SK-N-MC (cell line): ENCODE data around the gene INSR.

ENCODE experiments used
- DNase-seq: peaks from one replicate; pipeline ENCODE4 v3.0.0-alpha.2; 2011; ENCODE audit warnings: low read depth, low spot score
- H3K27ac ChIP-seq: fragments of 200-600 bp; sonication (generic); 2 replicates; pipeline ENCODE4 v1.5.1; 2016; ENCODE audit warnings: mixed run types
- H3K36me3 ChIP-seq: fragments of 200-600 bp; sonication (generic); 2 replicates; pipeline ENCODE4 v1.6.1; 2017; ENCODE audit warnings: antibody characterized with exemption, low read length, mixed read lengths; ENCODE audit not compliant: insufficient read depth
- H3K4me3 ChIP-seq: fragments of 200-600 bp; sonication (generic); 2 replicates; pipeline ENCODE4 v1.5.1; 2016
- H3K9ac ChIP-seq: fragments of 200-600 bp; sonication (generic); 2 replicates; pipeline ENCODE4 v1.8.0; 2017; ENCODE audit warnings: mixed run types, mixed read lengths; ENCODE audit not compliant: insufficient read length
- H3K9me3 ChIP-seq: fragments of 200-600 bp; sonication (generic); 2 replicates; pipeline ENCODE4 v1.6.1; 2017; ENCODE audit warnings: low read depth, mild to moderate bottlenecking, antibody characterized with exemption, low read length, moderate library complexity, mixed read lengths
- EZH2 ChIP-seq: fragments of 200-600 bp; sonication (generic); IDR thresholded peaks from one replicate; pipeline ENCODE4 v1.6.1; 2017; ENCODE audit warnings: antibody characterized with exemption
- FOXP2 ChIP-seq: optimal IDR thresholded peaks from 2 replicates; pipeline ENCODE3; 2011; ENCODE audit warnings: mild to moderate bottlenecking, moderate library complexity; ENCODE audit not compliant: insufficient read depth; ENCODE audit errors: extremely low read length, control extremely low read depth
- POLR2AphosphoS5 ChIP-seq: IDR thresholded peaks from 2 replicates; pipeline ENCODE4 v1.6.1; 2012; ENCODE audit warnings: mild to moderate bottlenecking, low read depth, low read length, borderline replicate concordance

The INSR gene

DNA sequence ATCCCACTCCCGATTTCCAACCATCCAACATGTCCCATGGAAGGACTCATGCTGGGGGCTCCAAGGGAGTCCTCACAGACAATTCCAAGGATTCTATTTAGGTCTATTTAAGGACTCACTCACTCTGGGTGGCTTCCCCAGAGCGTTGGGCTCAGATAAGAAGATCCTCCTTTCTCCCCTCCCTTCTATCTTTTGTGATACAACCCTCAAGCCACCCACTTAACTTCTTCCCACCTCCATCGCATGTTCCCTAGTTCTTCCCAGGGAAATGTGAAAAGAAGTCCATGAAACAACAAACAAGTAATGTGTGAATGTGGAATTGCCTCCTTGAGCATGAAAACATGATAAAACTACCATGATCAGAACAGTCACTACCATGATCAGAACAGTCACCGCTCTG lies 29.4 kb downstream of the INSR start:
- H3K9me3 ChIP-seq, result no peaks in the 10 kb centered on the region
- H3K36me3 ChIP-seq, result peaks cover 16% of the 10 kb centered on the region; the same call in 1 of the 2 replicates
- no peak overlapping the region for H3K9ac ChIP-seq
- no peak for DNase-seq
- no peak overlapping the region for H3K4me3 ChIP-seq
- H3K27ac ChIP-seq, result no peak overlapping the region
- TF ChIP-seq POLR2AphosphoS5, result no peak
- TF ChIP-seq FOXP2, result no peak
- no peak for TF ChIP-seq EZH2

GRCh38 chr19:7263521-7263920 lies 30.7 kb downstream of the INSR start:
- H3K4me3 ChIP-seq, result no peak overlapping the region
- no peak overlapping the region for H3K9ac ChIP-seq
- no peak for DNase-seq
- TF ChIP-seq FOXP2, result no peak
- no peak for TF ChIP-seq EZH2
- TF ChIP-seq POLR2AphosphoS5, result no peak
- H3K27ac ChIP-seq, result no peak overlapping the region
- H3K36me3 ChIP-seq, result peaks cover 16% of the 10 kb centered on the region; the same call in 1 of the 2 replicates
- no peaks in the 10 kb centered on the region for H3K9me3 ChIP-seq

DNA sequence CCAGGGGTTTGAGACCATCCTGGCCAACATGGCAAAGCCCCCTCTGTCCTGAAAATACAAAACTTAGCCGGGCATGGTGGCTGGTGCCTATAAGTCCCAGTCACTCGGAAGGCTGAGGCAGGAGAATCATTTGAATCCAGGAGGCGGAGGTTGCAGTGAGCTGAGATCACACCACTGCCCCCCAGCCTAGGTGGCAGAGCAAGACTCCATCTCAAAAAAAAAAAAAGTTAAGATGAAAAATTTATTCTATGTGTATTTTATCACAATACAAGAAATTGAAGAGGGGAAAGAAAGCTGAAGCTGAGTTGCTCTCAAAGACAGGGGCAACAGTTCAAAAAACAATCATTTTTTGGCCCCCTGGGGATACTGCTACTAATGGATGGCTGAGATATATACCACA lies 31.1 kb downstream of the INSR start:
- no peak overlapping the region for H3K9ac ChIP-seq
- H3K36me3 ChIP-seq, result peaks cover 16% of the 10 kb centered on the region; the same call in 1 of the 2 replicates
- DNase-seq, result no peak
- no peaks in the 10 kb centered on the region for H3K9me3 ChIP-seq
- no peak overlapping the region for H3K4me3 ChIP-seq
- H3K27ac ChIP-seq, result no peak overlapping the region
- TF ChIP-seq FOXP2, result no peak
- TF ChIP-seq EZH2, result no peak
- no peak for TF ChIP-seq POLR2AphosphoS5

DNA sequence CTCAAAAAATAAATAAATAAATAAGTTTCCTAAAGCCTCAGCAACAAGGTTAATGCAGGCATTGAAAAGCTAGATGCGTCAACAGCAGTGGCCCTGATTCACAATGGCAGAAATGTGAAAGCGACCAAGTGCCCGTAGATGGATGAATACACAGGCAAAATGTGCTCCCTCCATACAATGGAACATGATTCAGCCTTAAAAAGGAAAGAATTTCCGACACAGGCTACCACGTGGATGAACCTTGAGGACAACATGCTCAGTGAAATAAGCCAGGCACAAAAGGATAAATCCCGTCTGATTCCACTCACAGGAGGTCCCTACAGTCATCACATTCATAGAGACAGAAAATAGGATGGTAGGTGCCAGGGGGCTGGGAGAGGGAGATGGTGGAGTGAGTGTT lies 31.7 kb downstream of the INSR start:
- Histone ChIP-seq H3K9ac (no peak overlapping the region), H3K4me3 (no peak overlapping the region), H3K9me3 (no peaks in the 10 kb centered on the region), H3K36me3 (peaks cover 14% of the 10 kb centered on the region; the same call in 1 of the 2 replicates), H3K27ac (no peak overlapping the region)
- no peak for DNase-seq
- TF ChIP-seq EZH2 (no peak), POLR2AphosphoS5 (no peak), FOXP2 (no peak)

DNA sequence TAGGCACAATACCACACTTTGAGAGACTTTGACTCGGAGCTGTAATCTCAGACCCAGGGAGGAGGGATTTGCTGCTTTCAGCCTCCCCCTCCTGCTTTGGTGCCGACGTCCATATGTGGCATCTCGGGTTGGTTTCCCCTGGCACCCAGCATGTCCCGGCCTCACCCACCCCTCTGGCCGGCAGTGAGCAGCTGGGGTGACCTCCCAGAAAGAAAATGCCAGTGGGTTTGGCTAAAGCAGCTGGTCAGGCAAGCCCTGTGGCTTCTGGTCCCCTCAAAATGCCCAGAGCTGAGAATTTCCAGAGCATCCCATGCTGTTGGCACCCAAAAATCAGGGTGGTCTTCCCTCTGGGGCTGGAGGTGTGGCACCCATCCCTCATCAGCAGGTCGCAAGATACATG lies 34.1 kb downstream of the INSR start:
- no peak overlapping the region for H3K27ac ChIP-seq
- no peak for DNase-seq
- no peak overlapping the region for H3K4me3 ChIP-seq
- H3K36me3 ChIP-seq, result peaks cover 4% of the 10 kb centered on the region; the same call in 1 of the 2 replicates
- no peak overlapping the region for H3K9ac ChIP-seq
- TF ChIP-seq EZH2 (no peak), FOXP2 (no peak), POLR2AphosphoS5 (no peak)
- no peaks in the 10 kb centered on the region for H3K9me3 ChIP-seq

DNA sequence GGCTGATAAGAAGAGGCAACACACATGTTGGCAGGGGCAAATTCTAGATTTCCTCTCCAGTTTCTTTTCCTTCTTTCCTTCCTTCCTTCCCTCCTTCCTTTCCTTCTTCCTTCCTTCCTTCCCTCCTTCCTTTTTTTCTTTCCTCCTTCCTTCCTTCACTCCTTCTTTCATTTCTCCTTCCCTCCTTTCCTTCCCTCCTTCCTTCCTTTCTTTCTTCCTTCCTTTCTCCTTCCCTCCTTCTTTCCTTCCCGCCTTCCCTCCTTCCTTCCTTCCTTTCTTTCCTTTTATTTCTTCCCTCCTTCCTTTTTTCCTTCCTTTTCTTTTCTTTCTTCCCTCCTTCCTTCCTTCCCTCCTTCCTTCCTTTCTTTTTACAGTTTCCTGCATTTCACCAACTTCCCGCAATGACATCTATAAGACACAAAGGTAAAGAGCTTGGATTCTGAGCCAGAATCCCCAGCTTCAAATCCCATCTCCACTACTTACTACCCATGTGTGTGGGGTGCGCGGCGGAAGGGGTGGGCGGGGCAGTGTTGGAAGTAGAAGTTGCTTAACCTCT lies 35.3 kb downstream of the INSR start:
- H3K9me3 ChIP-seq, result no peaks in the 10 kb centered on the region
- H3K4me3 ChIP-seq, result no peak overlapping the region
- H3K27ac ChIP-seq, result no peak overlapping the region
- H3K9ac ChIP-seq, result no peak overlapping the region
- H3K36me3 ChIP-seq, result no peaks in the 10 kb centered on the region
- no peak for DNase-seq
- TF ChIP-seq POLR2AphosphoS5, result no peak
- no peak for TF ChIP-seq FOXP2
- TF ChIP-seq EZH2, result no peak

- Histone ChIP-seq H3K9me3 (no peaks in the 10 kb centered on the region), H3K9ac (no peak overlapping the region), H3K4me3 (no peak overlapping the region), H3K27ac (no peak overlapping the region), H3K36me3 (no peaks in the 10 kb centered on the region)
- DNase-seq, result no peak
- TF ChIP-seq FOXP2, result no peak
- TF ChIP-seq POLR2AphosphoS5, result no peak
- no peak for TF ChIP-seq EZH2
These were observed 36.0 kb downstream of the INSR start for GRCh38 chr19:7258041-7258839.

- Histone ChIP-seq H3K9me3 (no peaks in the 10 kb centered on the region), H3K27ac (peak overlapping the region; percentile 75; the same call in 1 of the 2 replicates), H3K36me3 (no peaks in the 10 kb centered on the region), H3K9ac (no peak overlapping the region), H3K4me3 (no peak overlapping the region)
- no peak for TF ChIP-seq EZH2
- no peak for TF ChIP-seq FOXP2
- TF ChIP-seq POLR2AphosphoS5, result no peak
- DNase-seq, result no peak
These were observed 36.8 kb downstream of the INSR start for GRCh38 chr19:7257148-7258040.
